GM12878 (cell line): Measurements from ENCODE around the gene SLC11A1. TPM values are rescaled to one million over a fixed set of nuclear protein-coding genes. Genes with fewer than 3 reads are reported as not detected.

Source experiments
- BACH1 ChIP-seq: fragments of 450-650 bp; IDR thresholded peaks from 2 replicates; pipeline ENCODE4 v1.6.1; 2017; ENCODE audit warnings: mild to moderate bottlenecking, borderline replicate concordance
- BHLHE40 ChIP-seq, 2 experiments: fragments of 450-650 bp in 1 of 2; IDR thresholded peaks; 2 replicates each; pipeline ENCODE4 v1.6.1; 2011 to 2017; ENCODE audit warnings: low read depth in 2 of 2, borderline replicate concordance in 1 of 2, improper control_type of control experiment in 1 of 2, low read length in 1 of 2, mild to moderate bottlenecking in 1 of 2
- CBX3 ChIP-seq: fragments of 200-600 bp; sonication (generic); IDR thresholded peaks from 2 replicates; pipeline ENCODE4 v1.6.1; 2016; ENCODE audit warnings: low read depth, borderline replicate concordance
- E4F1 ChIP-seq: fragments of 450-650 bp; IDR thresholded peaks from 2 replicates; pipeline ENCODE4 v1.6.1; 2018; ENCODE audit warnings: borderline replicate concordance, mild to moderate bottlenecking; ENCODE audit not compliant: partially characterized antibody
- ESRRA ChIP-seq: IDR thresholded peaks from 2 replicates; pipeline ENCODE4 v1.6.1; 2012; ENCODE audit warnings: mild to moderate bottlenecking, low read length, improper control_type of control experiment
- ETV6 ChIP-seq, 2 experiments: fragments of 450-650 bp in 1 of 2; IDR thresholded peaks in 1 of 2; conservative IDR thresholded peaks in 1 of 2; 2 replicates each; pipeline ENCODE4 v1.6.1; 2014; ENCODE audit warnings: antibody characterized with exemption in 1 of 2, borderline replicate concordance in 1 of 2, low read depth in 1 of 2, mild to moderate bottlenecking in 1 of 2, moderate library complexity in 1 of 2
- HDAC2 ChIP-seq: fragments of 200-600 bp; sonication (generic); IDR thresholded peaks from 2 replicates; pipeline ENCODE4 v1.6.1; 2017
- NBN ChIP-seq: fragments of 450-650 bp; IDR thresholded peaks from 2 replicates; pipeline ENCODE4 v1.6.1; 2016
- NFYB ChIP-seq: IDR thresholded peaks from 2 replicates; pipeline ENCODE4 v1.6.1; 2011; ENCODE audit warnings: low read depth, mild to moderate bottlenecking, low read length, improper control_type of control experiment, moderate library complexity; ENCODE audit not compliant: insufficient read depth
- NR2C1 ChIP-seq: fragments of 450-650 bp; IDR thresholded peaks from 2 replicates; pipeline ENCODE4 v1.6.1; 2017; ENCODE audit warnings: antibody characterized with exemption, mild to moderate bottlenecking, moderate library complexity
- NR2F1 ChIP-seq: fragments of 450-650 bp; conservative IDR thresholded peaks from 2 replicates; pipeline ENCODE4 v1.6.1; 2017; ENCODE audit warnings: mild to moderate bottlenecking
- POLR2AphosphoS5 ChIP-seq: IDR thresholded peaks from 2 replicates; pipeline ENCODE4 v1.6.1; 2011; ENCODE audit warnings: mild to moderate bottlenecking, low read length, inconsistent platforms
- SMAD5 ChIP-seq: IDR thresholded peaks from 2 replicates; pipeline ENCODE4 v1.6.1; 2016; ENCODE audit warnings: antibody characterized with exemption, low read depth
- SP1 ChIP-seq: IDR thresholded peaks from one replicate; pipeline ENCODE4 v1.6.1; 2011; ENCODE audit warnings: low read depth, low read length
- TAF1 ChIP-seq: IDR thresholded peaks from 2 replicates; pipeline ENCODE4 v1.6.1; 2011; ENCODE audit warnings: mild to moderate bottlenecking, low read depth, low read length, borderline replicate concordance
- TCF12 ChIP-seq: IDR thresholded peaks from 2 replicates; pipeline ENCODE4 v1.6.1; 2011; ENCODE audit warnings: low read depth, mild to moderate bottlenecking, low read length
- ZBTB11 ChIP-seq: fragments of 450-650 bp; formaldehyde crosslinking; IDR thresholded peaks from 2 replicates; pipeline ENCODE4 v1.5.0; 2022; ENCODE audit warnings: mild to moderate bottlenecking, missing genetic modification characterization
- ZBTB40 ChIP-seq: fragments of 450-650 bp; IDR thresholded peaks from 2 replicates; pipeline ENCODE4 v1.6.1; 2016; ENCODE audit warnings: mild to moderate bottlenecking, moderate library complexity, borderline replicate concordance
- ZNF622 ChIP-seq: fragments of 450-650 bp; IDR thresholded peaks from 2 replicates; pipeline ENCODE4 v1.6.1; 2017; ENCODE audit warnings: mild to moderate bottlenecking, inconsistent platforms
- ZSCAN29 ChIP-seq: fragments of 450-650 bp; IDR thresholded peaks from 2 replicates; pipeline ENCODE4 v1.6.1; 2017; ENCODE audit warnings: mild to moderate bottlenecking, moderate library complexity
- polyA plus RNA-seq, 11 experiments: library from polyadenylated mRNA; depleted of rRNA in 4 of 11; unstranded in 6 of 11; stranded (reverse) in 5 of 11; fragments of >200 nt; fragmentation: Nextera tagmentation in 4 of 11; fragmentation: Illumina TruSeq in 1 of 11; extraction: Ambion mirVana in 4 of 11; extraction: Trizol in 1 of 11; gene quantifications; 1 replicate in 1 of 11; 2 replicates in 10 of 11; pipeline versions ENCODE4 v1.2.1 to v1.2.3, GENCODE V29; 2011 to 2016; ENCODE audit warnings: inconsistent platforms in 2 of 11, missing spikeins in 2 of 11, low read depth in 1 of 11
- total RNA-seq, 4 experiments: library from RNA; depleted of rRNA in 3 of 4; stranded (reverse); fragments of >200 nt in 3 of 4; fragmentation: Illumina TruSeq in 1 of 4; extraction: Trizol in 1 of 4; gene quantifications; 2 replicates each; pipeline versions ENCODE4 v1.2.1 to v1.2.3, GENCODE V29; 2013 to 2021

The SLC11A1 gene
- total and polyA plus RNA-seq, 10 of the 15 experiments (the other 5 are each of a cell fraction or from before 2014, with no cell fraction given), result 0.03 to 0.38 (median 0.12) TPM

- TF ChIP-seq ZBTB11, result no peak
- TF ChIP-seq BHLHE40 (IDR thresholded peaks at IDR 0.05; ENCODE audit: borderline replicate concordance in 1 of 2, low read depth in 2 of 2, low read length in 1 of 2), result peak; percentile 15 to 64; a peak in 2 of 4 replicates
- peak; percentile 12; the same call in 1 of the 2 replicates for TF ChIP-seq TCF12
- TF ChIP-seq SP1, result no peak
- no peak for TF ChIP-seq POLR2AphosphoS5
- no peak for TF ChIP-seq NR2F1
- TF ChIP-seq BACH1, result no peak; the same call in 1 of the 2 replicates
- no peak for TF ChIP-seq CBX3
- TF ChIP-seq E4F1, result no peak
- no peak for TF ChIP-seq HDAC2
- TF ChIP-seq TAF1, result peak; percentile 9; the same call in 1 of the 2 replicates
- TF ChIP-seq ZBTB40, result no peak
- TF ChIP-seq ESRRA, result no peak
- TF ChIP-seq NFYB, result no peak
- 0 out of 2 replicates have a peak, but pooled peaks have one; percentile 12 for TF ChIP-seq NR2C1
- TF ChIP-seq ETV6 (conservative IDR thresholded peaks at IDR 0.05 in 1 of 2, IDR thresholded peaks at IDR 0.05 in 1 of 2; ENCODE audit: borderline replicate concordance in 1 of 2, low read depth in 1 of 2), result no peak
- TF ChIP-seq NBN, result 0 out of 2 replicates have a peak, but pooled peaks have one; percentile 10
- no peak for TF ChIP-seq ZSCAN29
- no peak for TF ChIP-seq ZNF622
- TF ChIP-seq SMAD5, result no peak
Measured at GRCh38 chr2:218398437-218399390, 16.6 kb downstream of the SLC11A1 start (continued).
